Loucy (cell line): Measurements from ENCODE around the gene DEFB129.
"Not testable (repeated sequence)": the region's sequence is repeated elsewhere in the genome, so short reads cannot be mapped to it uniquely, and the experiment has no call there.

Experiments used
- H2AFZ ChIP-seq: fragments of 200-600 bp; sonication (generic); 2 replicates; pipeline ENCODE4 v1.6.0; 2016; ENCODE audit warnings: antibody characterized with exemption, mild to moderate bottlenecking, low read length, moderate library complexity
- H3F3A ChIP-seq: fragments of 200-600 bp; 2 replicates; pipeline ENCODE4 v1.6.0; 2016; ENCODE audit warnings: antibody characterized with exemption, low read depth, mild to moderate bottlenecking
- H3K27me3 ChIP-seq: fragments of 200-600 bp; sonication (generic); 2 replicates; pipeline ENCODE4 v1.6.1; 2014; ENCODE audit warnings: low read length, mild to moderate bottlenecking; ENCODE audit not compliant: insufficient read depth, poor library complexity, severe bottlenecking
- H3K36me3 ChIP-seq: fragments of 200-600 bp; sonication (generic); 2 replicates; pipeline ENCODE4 v1.6.1; 2016; ENCODE audit warnings: low read length; ENCODE audit not compliant: insufficient read depth
- H3K4me1 ChIP-seq: fragments of 200-600 bp; sonication (generic); 2 replicates; pipeline ENCODE4 v1.5.1; 2014; ENCODE audit warnings: low read length, mild to moderate bottlenecking; ENCODE audit not compliant: insufficient read depth, poor library complexity, severe bottlenecking
- H3K4me2 ChIP-seq: fragments of 200-600 bp; sonication (generic); 2 replicates; pipeline ENCODE4 v1.6.0; 2014; ENCODE audit warnings: antibody characterized with exemption, low read length, low read depth, mild to moderate bottlenecking; ENCODE audit not compliant: poor library complexity, severe bottlenecking
- H3K4me3 ChIP-seq: fragments of 200-600 bp; sonication (generic); 2 replicates; pipeline ENCODE4 v1.5.1; 2014; ENCODE audit warnings: low read length, mild to moderate bottlenecking, mixed read lengths; ENCODE audit not compliant: poor library complexity, severe bottlenecking
- H3K79me2 ChIP-seq: fragments of 200-600 bp; sonication (generic); 2 replicates; pipeline ENCODE4 v1.6.1; 2014; ENCODE audit warnings: low read length; ENCODE audit not compliant: insufficient read depth
- H3K9ac ChIP-seq: fragments of 200-600 bp; sonication (generic); 2 replicates; pipeline ENCODE4 v1.6.0; 2014; ENCODE audit warnings: mild to moderate bottlenecking, low read depth, low read length, moderate library complexity; ENCODE audit not compliant: poor library complexity, severe bottlenecking
- H3K9me2 ChIP-seq: fragments of 200-600 bp; sonication (generic); replicated peaks from 2 replicates; pipeline ENCODE4 v1.6.1; 2016; ENCODE audit warnings: low read depth, low read length, mixed read lengths
- H3K9me3 ChIP-seq: fragments of 200-600 bp; sonication (generic); 2 replicates; pipeline ENCODE4 v1.6.1; 2014; ENCODE audit warnings: mild to moderate bottlenecking, antibody characterized with exemption, low read length, low read depth; ENCODE audit not compliant: insufficient read depth
- H4K20me1 ChIP-seq: fragments of 200-600 bp; sonication (generic); 2 replicates; pipeline ENCODE4 v1.6.0; 2014; ENCODE audit warnings: antibody characterized with exemption, low read length, mild to moderate bottlenecking; ENCODE audit not compliant: insufficient read depth, poor library complexity, severe bottlenecking
- CTCF ChIP-seq: fragments of 200-600 bp; sonication (generic); conservative IDR thresholded peaks from 2 replicates; pipeline ENCODE4 v1.5.1; 2014; ENCODE audit warnings: mild to moderate bottlenecking, antibody characterized with exemption, low read length
- EZH2phosphoT487 ChIP-seq: fragments of 200-600 bp; IDR thresholded peaks from 2 replicates; pipeline ENCODE4 v1.6.1; 2018; ENCODE audit warnings: antibody characterized with exemption, mild to moderate bottlenecking, moderate library complexity, borderline replicate concordance

DEFB129 gene

GRCh38 chr20:217266-217665 is 9.8 kb upstream of the DEFB129 start:
- H3F3A ChIP-seq, result no peaks in the 10 kb centered on the region
- H3K4me2 ChIP-seq, result no peak overlapping the region
- H3K27me3 ChIP-seq, result no peaks in the 10 kb centered on the region
- no peaks in the 10 kb centered on the region for H3K9me2 ChIP-seq
- no peak overlapping the region for H3K9ac ChIP-seq
- no peaks in the 10 kb centered on the region for H3K79me2 ChIP-seq
- no peak overlapping the region for H3K4me3 ChIP-seq
- TF ChIP-seq EZH2phosphoT487 (no peak), CTCF (no peak)
- no peak overlapping the region for H2AFZ ChIP-seq
- no peaks in the 10 kb centered on the region for H3K9me3 ChIP-seq
- no peaks in the 10 kb centered on the region for H3K36me3 ChIP-seq
- H4K20me1 ChIP-seq, result no peaks in the 10 kb centered on the region
- no peaks in the 10 kb centered on the region for H3K4me1 ChIP-seq

- Histone ChIP-seq H3K9ac (no peak overlapping the region), H3K4me3 (no peak overlapping the region), H3F3A (no peaks in the 10 kb centered on the region), H3K36me3 (no peaks in the 10 kb centered on the region), H3K9me3 (no peaks in the 10 kb centered on the region), H3K4me2 (no peak overlapping the region), H3K27me3 (no peaks in the 10 kb centered on the region), H3K4me1 (no peaks in the 10 kb centered on the region), H2AFZ (no peak overlapping the region), H3K79me2 (no peaks in the 10 kb centered on the region), H3K9me2 (no peaks in the 10 kb centered on the region), H4K20me1 (no peaks in the 10 kb centered on the region)
- TF ChIP-seq EZH2phosphoT487 (no peak), CTCF (peak; percentile 64)
Observed at GRCh38 chr20:219290-220115, 7.6 kb upstream of the DEFB129 start.

- Histone ChIP-seq H3F3A (no peaks in the 10 kb centered on the region), H3K4me1 (no peaks in the 10 kb centered on the region), H2AFZ (no peak overlapping the region), H3K9me3 (no peaks in the 10 kb centered on the region), H4K20me1 (no peaks in the 10 kb centered on the region), H3K9me2 (no peaks in the 10 kb centered on the region), H3K9ac (no peak overlapping the region), H3K27me3 (no peaks in the 10 kb centered on the region), H3K36me3 (no peaks in the 10 kb centered on the region), H3K4me3 (no peak overlapping the region), H3K79me2 (no peaks in the 10 kb centered on the region), H3K4me2 (no peak overlapping the region)
- TF ChIP-seq CTCF (no peak), EZH2phosphoT487 (no peak)
Observed at GRCh38 chr20:221258-221830, 5.7 kb upstream of the DEFB129 start.

- H3K4me3 ChIP-seq, H2AFZ ChIP-seq, H4K20me1 ChIP-seq, H3K9me3 ChIP-seq, H3K4me2 ChIP-seq, H3K79me2 ChIP-seq, H3K36me3 ChIP-seq, H3K9ac ChIP-seq, H3K27me3 ChIP-seq, H3K9me2 ChIP-seq, H3F3A ChIP-seq: not testable (repeated sequence)
- H3K4me1 ChIP-seq, result peaks cover 11% of the 10 kb centered on the region
Observed at GRCh38 chr20:225879-226278, 1.2 kb upstream of the DEFB129 start.
